ENCODE data around the gene POP4.
"Not testable (repeated sequence)": the region's sequence is repeated elsewhere in the genome, so short reads cannot be mapped to it uniquely, and the experiment has no call there.

The POP4 gene

GRCh38 chr19:29605653-29606419 is at the start of gene POP4:
Gene POP4, plus strand, starts transcription at chr19:29606283. Its CDS starts 36 bp downstream, at chr19:29606319.
- DNase-seq, result peak; percentile 62

GRCh38 chr19:29559110-29559509 is 47.0 kb upstream of the POP4 start:
- not testable (repeated sequence) for DNase-seq

- no peak for DNase-seq
Observed at GRCh38 chr19:29559743-29560142, 46.3 kb upstream of the POP4 start.

- DNase-seq, result peak; percentile 10
Observed at GRCh38 chr19:29560313-29561075, 45.6 kb upstream of the POP4 start.

- DNase-seq, result no peak
Observed at GRCh38 chr19:29561601-29562000, 44.5 kb upstream of the POP4 start.

GRCh38 chr19:29562299-29563297 is 43.5 kb upstream of the POP4 start:
- DNase-seq, result no peak

- no peak for DNase-seq
Observed at GRCh38 chr19:29563486-29564101, 42.5 kb upstream of the POP4 start.

GRCh38 chr19:29564574-29565005 is 41.5 kb upstream of the POP4 start:
- peak; percentile 74 for DNase-seq

- DNase-seq, result no peak
Observed at GRCh38 chr19:29565171-29565570, 40.9 kb upstream of the POP4 start.

- DNase-seq, result no peak
Observed at GRCh38 chr19:29566496-29567054, 39.5 kb upstream of the POP4 start.

- no peak for DNase-seq
Observed at GRCh38 chr19:29567366-29567915, 38.6 kb upstream of the POP4 start.

- DNase-seq, result no peak
Observed at GRCh38 chr19:29568036-29569025, 37.8 kb upstream of the POP4 start.

GRCh38 chr19:29569038-29569911 is 36.8 kb upstream of the POP4 start:
- no peak for DNase-seq

- DNase-seq, result no peak
Observed at GRCh38 chr19:29571181-29571580, 34.9 kb upstream of the POP4 start.

- no peak for DNase-seq
Observed at GRCh38 chr19:29573486-29573885, 32.6 kb upstream of the POP4 start.

GRCh38 chr19:29574510-29574909 is 31.6 kb upstream of the POP4 start:
- DNase-seq, result no peak

GRCh38 chr19:29576046-29576606 is 30.0 kb upstream of the POP4 start:
- no peak for DNase-seq

- no peak for DNase-seq
Observed at GRCh38 chr19:29576761-29577648, 29.1 kb upstream of the POP4 start.

All from NCI-H187 treated with DMSO at 0.1 percent for 48 hours (cell line).